ENCODE results near the gene GBGT1. TPM values are rescaled to one million over a fixed set of nuclear protein-coding genes. Genes with fewer than 3 reads are reported as not detected.

GBGT1 gene
- total and polyA plus RNA-seq, 10 donors, result 9.2 to 52.8 (median 30.7) TPM

- intact Hi-C loops (cut with DNase I; ENCODE audit: low total_unique reads), result loop anchor here (5.0 kb wide), 1 partner anchor 107 kb away; no protein-coding TSS in a partner anchor
- peak overlapping the region; percentile 38 to 93 (median 85) for H3K27ac ChIP-seq
- H3K27me3 ChIP-seq (replicated peaks in 1 of 7), result no peaks in the 10 kb centered on the region
- 2 to 6% (median 3%) methylated on average over 35 to 95 of the region's 95 CpGs for WGBS, 5 donors
- peak overlapping the region; percentile 30 to 90 (median 63) for H3K4me3 ChIP-seq
- peaks cover 16 to 53% (median 36%) of the 10 kb centered on the region in 6 donors for H3K4me1 ChIP-seq
- H3K36me3 ChIP-seq, result peaks cover 0 to 11% (median 0%) of the 10 kb centered on the region in 6 donors
- no peaks in the 10 kb centered on the region for H3K9me3 ChIP-seq
- peak in 7 of 11 experiments; percentile 22 to 56 (median 44) for TF ChIP-seq CTCF (IDR thresholded peaks at IDR 0.05 in 8 of 11, conservative IDR thresholded peaks at IDR 0.05 in 3 of 11)
- no peak for TF ChIP-seq POLR2A (IDR thresholded peaks at IDR 0.05)
- peak; percentile 86 to 92 (median 89) for TF ChIP-seq POLR2AphosphoS5 (IDR thresholded peaks at IDR 0.05)
- peak; percentile 96 for DNase-seq
Measured at GRCh38 chr9:133149130-133150015, 14.3 kb downstream of the GBGT1 start.

DNA sequence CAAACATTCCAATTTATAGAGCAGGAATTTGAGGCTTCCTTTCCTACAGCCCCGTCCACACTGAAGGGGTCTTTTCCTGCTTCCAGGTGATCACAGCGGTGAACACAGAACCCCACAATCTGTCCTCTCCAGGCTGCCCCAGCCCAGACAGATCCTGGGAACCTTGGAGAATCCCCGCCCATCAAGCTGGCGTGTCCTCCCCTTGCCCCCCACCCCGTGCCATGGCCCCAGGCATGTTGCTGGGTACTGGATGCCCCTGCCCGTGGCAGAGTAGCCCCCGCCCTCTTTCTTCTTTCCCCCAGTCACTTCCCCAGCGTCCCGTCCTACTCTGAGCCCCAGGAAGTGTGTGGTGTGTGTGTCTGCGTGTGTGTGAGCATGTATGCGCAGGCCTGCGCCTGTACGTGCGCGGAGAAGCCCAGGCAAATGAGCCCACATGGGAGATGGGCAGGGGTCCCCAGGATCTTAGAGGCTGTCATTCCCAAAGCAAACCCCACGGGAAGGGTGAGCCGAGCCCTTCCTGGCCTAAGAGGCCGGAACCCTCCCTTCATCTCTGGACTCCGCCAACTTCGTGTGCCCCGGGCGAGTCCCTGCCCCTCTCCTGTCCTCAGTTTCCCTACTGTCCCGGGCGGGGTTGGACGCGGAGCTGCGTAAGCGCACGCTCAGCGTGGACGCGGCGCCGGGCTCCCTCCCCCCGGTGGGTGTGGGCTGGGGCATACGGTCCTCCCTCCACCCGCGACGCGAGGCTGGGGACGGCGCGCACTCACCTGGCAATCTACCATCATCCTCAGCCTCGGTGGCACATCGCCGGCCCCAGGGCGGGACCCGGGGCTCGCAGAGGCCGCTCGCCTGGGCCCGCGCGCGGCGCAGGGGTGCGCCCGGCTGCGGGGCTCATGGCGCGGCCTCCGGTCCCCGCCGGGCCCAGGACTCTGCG lies 15.2 kb downstream of the GBGT1 start:
- WGBS, 5 donors, result 3 to 6% (median 3%) methylated on average over 26 to 65 of the region's 65 CpGs
- Histone ChIP-seq H3K9me3 (no peaks in the 10 kb centered on the region), H3K4me3 (peak overlapping the region; percentile 37 to 90 (median 63)), H3K27ac (peak overlapping the region; percentile 29 to 93 (median 84)), H3K4me1 (peaks cover 21 to 62% (median 45%) of the 10 kb centered on the region in 6 donors), H3K36me3 (peaks cover 0 to 3% (median 0%) of the 10 kb centered on the region in 6 donors), H3K27me3 (replicated peaks in 1 of 7) (no peaks in the 10 kb centered on the region)
- peak; percentile 93 for DNase-seq
- intact Hi-C loops (cut with DNase I; ENCODE audit: low total_unique reads), result loop anchor here (5.0 kb wide), 1 partner anchor 106 kb away; no protein-coding TSS in a partner anchor
- TF ChIP-seq CTCF (IDR thresholded peaks at IDR 0.05 in 8 of 11, conservative IDR thresholded peaks at IDR 0.05 in 3 of 11), result no peak
- TF ChIP-seq POLR2AphosphoS5 (IDR thresholded peaks at IDR 0.05), result peak; percentile 71 to 76 (median 71)
- TF ChIP-seq POLR2A (IDR thresholded peaks at IDR 0.05), result no peak

DNA sequence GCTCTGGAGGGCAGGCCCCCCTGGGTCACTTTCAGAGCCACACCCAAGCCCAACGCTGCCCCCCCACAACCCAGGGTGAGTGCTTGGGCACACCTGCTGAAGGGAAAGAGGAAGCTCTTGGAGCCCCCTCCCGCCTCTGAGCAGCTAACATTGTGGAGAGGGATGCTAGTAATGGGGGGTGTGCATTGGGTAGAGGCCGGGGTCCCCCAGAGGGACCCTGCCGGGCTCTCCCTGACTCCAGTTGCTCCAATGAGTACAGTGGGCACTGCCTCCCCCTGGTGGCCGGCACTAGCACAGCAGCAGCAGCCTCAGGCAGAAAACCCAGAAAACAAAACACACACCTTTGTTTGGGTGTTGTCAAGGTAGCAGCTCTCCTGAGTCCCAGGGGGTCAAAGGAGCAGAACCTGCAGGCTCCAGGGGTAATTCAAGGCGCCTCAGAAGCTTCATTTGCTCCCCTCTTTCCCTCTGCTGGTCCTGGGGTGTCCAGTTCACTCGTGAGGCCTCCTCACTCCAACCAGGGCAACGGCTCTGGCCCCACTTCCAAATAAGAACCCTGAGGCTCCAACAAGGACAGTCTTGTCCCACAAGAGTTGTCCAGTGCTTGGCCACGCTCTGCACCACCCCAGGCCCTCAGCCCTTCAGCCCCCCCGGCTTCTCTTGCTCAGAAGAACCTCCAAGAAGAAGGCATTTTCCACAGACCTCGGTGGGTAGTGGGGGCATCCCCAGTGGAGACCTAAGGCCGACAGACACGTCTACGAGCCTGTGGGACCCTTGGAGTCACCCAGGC lies 16.1 kb downstream of the GBGT1 start:
- no peaks in the 10 kb centered on the region for H3K36me3 ChIP-seq
- peak; percentile 94 for DNase-seq
- no peaks in the 10 kb centered on the region for H3K9me3 ChIP-seq
- intact Hi-C loops (cut with DNase I; ENCODE audit: low total_unique reads), result loop anchor here (5.0 kb wide), 1 partner anchor 105 kb away; no protein-coding TSS in a partner anchor
- WGBS, 5 donors, result 18 to 30% (median 20%) methylated on average over 11 to 14 of the region's 14 CpGs
- TF ChIP-seq POLR2A (IDR thresholded peaks at IDR 0.05) (no peak), POLR2AphosphoS5 (IDR thresholded peaks at IDR 0.05) (peak in 2 of 3 donors; percentile 37), CTCF (IDR thresholded peaks at IDR 0.05 in 8 of 11, conservative IDR thresholded peaks at IDR 0.05 in 3 of 11) (peak; percentile 89 to 99 (median 96))
- H3K27me3 ChIP-seq (replicated peaks in 1 of 7), result no peaks in the 10 kb centered on the region
- peak overlapping the region; percentile 29 to 93 (median 84) for H3K27ac ChIP-seq
- peaks cover 24 to 66% (median 54%) of the 10 kb centered on the region in 6 donors for H3K4me1 ChIP-seq
- peak overlapping the region in 6 of 8 donors; percentile 58 to 90 (median 65) for H3K4me3 ChIP-seq

Measured in spleen (tissue), 11 donors.